SK-N-MC (cell line): ENCODE data around the gene POM121L2.
A peak's percentile ranks its signal among the peaks of the same experiment; 100 is the strongest.

Experiments used
- DNase-seq: peaks from one replicate; pipeline ENCODE4 v3.0.0-alpha.2; 2011; ENCODE audit warnings: low read depth, low spot score
- H3K27ac ChIP-seq: fragments of 200-600 bp; sonication (generic); 2 replicates; pipeline ENCODE4 v1.5.1; 2016; ENCODE audit warnings: mixed run types
- H3K36me3 ChIP-seq: fragments of 200-600 bp; sonication (generic); 2 replicates; pipeline ENCODE4 v1.6.1; 2017; ENCODE audit warnings: antibody characterized with exemption, low read length, mixed read lengths; ENCODE audit not compliant: insufficient read depth
- H3K4me3 ChIP-seq: fragments of 200-600 bp; sonication (generic); 2 replicates; pipeline ENCODE4 v1.5.1; 2016
- H3K9ac ChIP-seq: fragments of 200-600 bp; sonication (generic); 2 replicates; pipeline ENCODE4 v1.8.0; 2017; ENCODE audit warnings: mixed run types, mixed read lengths; ENCODE audit not compliant: insufficient read length
- H3K9me3 ChIP-seq: fragments of 200-600 bp; sonication (generic); 2 replicates; pipeline ENCODE4 v1.6.1; 2017; ENCODE audit warnings: low read depth, mild to moderate bottlenecking, antibody characterized with exemption, low read length, moderate library complexity, mixed read lengths
- EZH2 ChIP-seq: fragments of 200-600 bp; sonication (generic); IDR thresholded peaks from one replicate; pipeline ENCODE4 v1.6.1; 2017; ENCODE audit warnings: antibody characterized with exemption
- FOXP2 ChIP-seq: optimal IDR thresholded peaks from 2 replicates; pipeline ENCODE3; 2011; ENCODE audit warnings: mild to moderate bottlenecking, moderate library complexity; ENCODE audit not compliant: insufficient read depth; ENCODE audit errors: extremely low read length, control extremely low read depth
- POLR2AphosphoS5 ChIP-seq: IDR thresholded peaks from 2 replicates; pipeline ENCODE4 v1.6.1; 2012; ENCODE audit warnings: mild to moderate bottlenecking, low read depth, low read length, borderline replicate concordance

POM121L2 gene

GRCh38 chr6:27286141-27286540 lies 25.9 kb downstream of the POM121L2 start:
- no peaks in the 10 kb centered on the region for H3K9me3 ChIP-seq
- no peak for DNase-seq
- TF ChIP-seq FOXP2 (no peak), EZH2 (no peak), POLR2AphosphoS5 (no peak)
- H3K9ac ChIP-seq: no peak overlapping the region
- no peaks in the 10 kb centered on the region for H3K36me3 ChIP-seq
- H3K4me3 ChIP-seq: no peak overlapping the region
- no peak overlapping the region for H3K27ac ChIP-seq

- no peak for TF ChIP-seq FOXP2
- no peak for TF ChIP-seq POLR2AphosphoS5
- TF ChIP-seq EZH2: no peak
- DNase-seq: no peak
- Histone ChIP-seq H3K36me3 (no peaks in the 10 kb centered on the region), H3K9me3 (no peaks in the 10 kb centered on the region), H3K4me3 (no peak overlapping the region), H3K27ac (no peak overlapping the region), H3K9ac (no peak overlapping the region)
Observed at GRCh38 chr6:27283279-27283678, 28.8 kb downstream of the POM121L2 start.

GRCh38 chr6:27281569-27281968 lies 30.5 kb downstream of the POM121L2 start:
- Histone ChIP-seq H3K4me3 (peak overlapping the region; percentile 79), H3K9ac (no peak overlapping the region), H3K36me3 (no peaks in the 10 kb centered on the region), H3K27ac (no peak overlapping the region), H3K9me3 (no peaks in the 10 kb centered on the region)
- DNase-seq: no peak
- TF ChIP-seq POLR2AphosphoS5: no peak
- TF ChIP-seq FOXP2: no peak
- TF ChIP-seq EZH2: no peak

GRCh38 chr6:27281105-27281539 lies 31.0 kb downstream of the POM121L2 start:
- no peak for DNase-seq
- Histone ChIP-seq H3K36me3 (no peaks in the 10 kb centered on the region), H3K27ac (peak overlapping the region; percentile 85), H3K9me3 (no peaks in the 10 kb centered on the region), H3K9ac (peak overlapping the region; percentile 74), H3K4me3 (peak overlapping the region; percentile 79)
- TF ChIP-seq EZH2: no peak

GRCh38 chr6:27280540-27281000 lies 31.5 kb downstream of the POM121L2 start:
- Histone ChIP-seq H3K4me3 (peak overlapping the region; percentile 79), H3K36me3 (no peaks in the 10 kb centered on the region), H3K9me3 (no peaks in the 10 kb centered on the region), H3K27ac (peak overlapping the region; percentile 85), H3K9ac (peak overlapping the region; percentile 74)
- TF ChIP-seq POLR2AphosphoS5: no peak
- no peak for TF ChIP-seq EZH2
- no peak for TF ChIP-seq FOXP2
- DNase-seq: no peak

- H3K9ac ChIP-seq: peak overlapping the region; percentile 74
- peak overlapping the region; percentile 79 for H3K4me3 ChIP-seq
- H3K36me3 ChIP-seq: no peaks in the 10 kb centered on the region
- no peaks in the 10 kb centered on the region for H3K9me3 ChIP-seq
- H3K27ac ChIP-seq: peak overlapping the region; percentile 85
- TF ChIP-seq EZH2 (no peak), FOXP2 (no peak), POLR2AphosphoS5 (no peak)
- DNase-seq: no peak
Observed at GRCh38 chr6:27280064-27280539, 32.0 kb downstream of the POM121L2 start.

- DNase-seq: no peak
- H3K4me3 ChIP-seq: peak overlapping the region; percentile 79
- no peaks in the 10 kb centered on the region for H3K36me3 ChIP-seq
- peak overlapping the region; percentile 69 for H3K9ac ChIP-seq
- H3K9me3 ChIP-seq: no peaks in the 10 kb centered on the region
- TF ChIP-seq POLR2AphosphoS5: no peak
- no peak for TF ChIP-seq FOXP2
- TF ChIP-seq EZH2: no peak
- no peak overlapping the region for H3K27ac ChIP-seq
Observed at GRCh38 chr6:27279513-27280063, 32.5 kb downstream of the POM121L2 start.

GRCh38 chr6:27275025-27275956 lies 36.8 kb downstream of the POM121L2 start:
- Histone ChIP-seq H3K36me3 (no peaks in the 10 kb centered on the region), H3K9me3 (no peaks in the 10 kb centered on the region), H3K4me3 (no peak overlapping the region), H3K27ac (no peak overlapping the region), H3K9ac (no peak overlapping the region)
- no peak for TF ChIP-seq EZH2
- TF ChIP-seq FOXP2: no peak
- TF ChIP-seq POLR2AphosphoS5: no peak
- no peak for DNase-seq
